ENCODE results near the gene BRSK1.

GRCh38 chr19:55339105-55339888, 55.5 kb downstream of the BRSK1 start, which contains the start of gene KMT5C:
- no peak for TF ChIP-seq POLR2AphosphoS5 (IDR thresholded peaks at IDR 0.05; ENCODE audit: low read depth, low read length)
- TF ChIP-seq TAF1 (IDR thresholded peaks at IDR 0.05; ENCODE audit: low read depth, low read length): 0 out of 2 replicates have a peak, but pooled peaks have one; percentile 44

Measured in GM12891 (cell line).